Esophagus muscularis mucosa (tissue), 3 donors: ENCODE results near the gene IGSF6.

Source experiments
- POLR2A ChIP-seq: fragments of 450-650 bp; IDR thresholded peaks from one replicate; pipeline ENCODE4 v1.6.1; 2017; ENCODE audit warnings: antibody characterized with exemption, moderate library complexity, mild to moderate bottlenecking, low read depth
- POLR2AphosphoS5 ChIP-seq, 2 donors: sonication (generic); formaldehyde crosslinking; IDR thresholded peaks; one replicate each; pipeline ENCODE4 v1.6.1; 2017; ENCODE audit warnings: antibody characterized with exemption in 2 of 2
- TF ChIP-seq, protein P1 (sequence below), 3 experiments: fragments of 200-600 bp in 2 of 3; fragments of 450-650 bp in 1 of 3; sonication (generic) in 2 of 3; IDR thresholded peaks; one replicate each; pipeline ENCODE4 v1.5.1; 2017 to 2019; ENCODE audit warnings: antibody characterized with exemption in 3 of 3, mild to moderate bottlenecking in 2 of 3, moderate library complexity in 1 of 3

DNA sequence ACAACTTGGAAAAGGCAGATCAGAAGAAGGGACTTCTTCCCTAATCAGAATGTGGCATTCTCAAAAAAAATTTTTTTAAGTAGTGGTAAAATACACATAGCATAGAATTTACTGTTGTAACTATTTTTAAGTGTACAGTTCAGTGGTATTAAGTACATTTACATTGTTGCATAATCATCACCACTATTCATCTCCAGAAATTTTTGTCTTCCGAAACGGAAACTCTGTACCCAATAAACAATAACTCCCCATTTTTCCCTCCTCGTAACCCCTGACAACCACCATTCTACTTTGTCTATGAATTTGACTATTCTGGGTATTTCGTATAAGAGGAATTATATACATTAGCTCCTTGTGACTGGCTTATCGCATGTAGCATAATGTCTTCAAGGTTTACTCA is 34.1 kb downstream of the IGSF6 start:
- TF ChIP-seq, protein P1, sequence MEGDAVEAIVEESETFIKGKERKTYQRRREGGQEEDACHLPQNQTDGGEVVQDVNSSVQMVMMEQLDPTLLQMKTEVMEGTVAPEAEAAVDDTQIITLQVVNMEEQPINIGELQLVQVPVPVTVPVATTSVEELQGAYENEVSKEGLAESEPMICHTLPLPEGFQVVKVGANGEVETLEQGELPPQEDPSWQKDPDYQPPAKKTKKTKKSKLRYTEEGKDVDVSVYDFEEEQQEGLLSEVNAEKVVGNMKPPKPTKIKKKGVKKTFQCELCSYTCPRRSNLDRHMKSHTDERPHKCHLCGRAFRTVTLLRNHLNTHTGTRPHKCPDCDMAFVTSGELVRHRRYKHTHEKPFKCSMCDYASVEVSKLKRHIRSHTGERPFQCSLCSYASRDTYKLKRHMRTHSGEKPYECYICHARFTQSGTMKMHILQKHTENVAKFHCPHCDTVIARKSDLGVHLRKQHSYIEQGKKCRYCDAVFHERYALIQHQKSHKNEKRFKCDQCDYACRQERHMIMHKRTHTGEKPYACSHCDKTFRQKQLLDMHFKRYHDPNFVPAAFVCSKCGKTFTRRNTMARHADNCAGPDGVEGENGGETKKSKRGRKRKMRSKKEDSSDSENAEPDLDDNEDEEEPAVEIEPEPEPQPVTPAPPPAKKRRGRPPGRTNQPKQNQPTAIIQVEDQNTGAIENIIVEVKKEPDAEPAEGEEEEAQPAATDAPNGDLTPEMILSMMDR (IDR thresholded peaks at IDR 0.05) = no peak
- no peak for TF ChIP-seq POLR2A
- no peak for TF ChIP-seq POLR2AphosphoS5 (IDR thresholded peaks at IDR 0.05)
